WTC11 (cell line): ENCODE measurements around the gene RAMP3. TPM values are rescaled to one million over a fixed set of nuclear protein-coding genes. Genes with fewer than 3 reads are reported as not detected.

Experiments
- ATAC-seq: fragments of 200-7000 bp; cut with Tn5 transposase; 2 replicates; pipeline ENCODE4 v1.10.0; 2021; ENCODE audit warnings: mild to moderate bottlenecking, moderate library complexity
- CTCF ChIA-PET: fragments of 300-600 bp; sonication (Branson Sonifier 250); formaldehyde crosslinking; loops from one replicate; lab custom pipeline; 2021; ENCODE audit warnings: antibody characterized with exemption; lab: Charles Lee
- POLR2A ChIA-PET: fragments of 350-600 bp; sonication (Branson Sonifier 250); formaldehyde crosslinking; loops from one replicate; lab custom pipeline; 2021; ENCODE audit warnings: antibody characterized with exemption; lab: Charles Lee
- DNase-seq: peaks from one replicate; pipeline ENCODE4 v3.0.0; 2021; ENCODE audit warnings: low spot score
- H3K27ac Mint-ChIP-seq: 2 replicates; pipeline ENCODE4 v1.8.0; 2021; ENCODE audit warnings: mixed read lengths
- H3K27me3 Mint-ChIP-seq: 2 replicates; pipeline ENCODE4 v1.8.0; 2021; ENCODE audit warnings: low read depth, mild to moderate bottlenecking, moderate library complexity, mixed read lengths
- H3K36me3 Mint-ChIP-seq: 2 replicates; pipeline ENCODE4 v1.8.0; 2021; ENCODE audit warnings: mixed read lengths
- H3K4me1 Mint-ChIP-seq: 2 replicates; pipeline ENCODE4 v1.8.0; 2022; ENCODE audit warnings: mixed read lengths
- H3K4me3 Mint-ChIP-seq: 2 replicates; pipeline ENCODE4 v1.8.0; 2021; ENCODE audit warnings: mild to moderate bottlenecking, moderate library complexity, mixed read lengths
- H3K9me3 Mint-ChIP-seq: 2 replicates; pipeline ENCODE4 v1.8.0; 2021; ENCODE audit warnings: mixed read lengths
- AR ChIP-seq: fragments of 250-450 bp; sonication (Bioruptor Pico); IDR thresholded peaks from 2 replicates; pipeline ENCODE4 v1.9.0; 2021; ENCODE audit warnings: mild to moderate bottlenecking
- ATF1 ChIP-seq: sonication (generic); formaldehyde crosslinking; IDR thresholded peaks from 2 replicates; pipeline ENCODE4 v1.8.1; 2023; ENCODE audit warnings: mild to moderate bottlenecking, moderate library complexity, missing genetic modification reagents
- ATF6 ChIP-seq: sonication (generic); formaldehyde crosslinking; IDR thresholded peaks from 2 replicates; pipeline ENCODE4 v1.8.1; 2023; ENCODE audit warnings: mild to moderate bottlenecking, missing genetic modification reagents
- CREM ChIP-seq: sonication (generic); formaldehyde crosslinking; IDR thresholded peaks from 2 replicates; pipeline ENCODE4 v1.8.1; 2022; ENCODE audit warnings: mild to moderate bottlenecking, missing genetic modification reagents, moderate library complexity
- CTCF ChIP-seq: fragments of 200-600 bp; IDR thresholded peaks from 2 replicates; pipeline ENCODE4 v1.8.0; 2022; ENCODE audit warnings: antibody characterized with exemption
- GRHL2 ChIP-seq: fragments of 250-450 bp; sonication (Bioruptor Pico); IDR thresholded peaks from 2 replicates; pipeline ENCODE4 v1.8.0; 2022; ENCODE audit warnings: mild to moderate bottlenecking, moderate library complexity; ENCODE audit not compliant: insufficient replicate concordance, severe bottlenecking
- JAZF1 ChIP-seq: fragments of 250-450 bp; sonication (Bioruptor Pico); IDR thresholded peaks from 2 replicates; pipeline ENCODE4 v1.9.0; 2021; ENCODE audit warnings: moderate library complexity, mild to moderate bottlenecking, inconsistent platforms
- MAX ChIP-seq: sonication (generic); formaldehyde crosslinking; IDR thresholded peaks from 2 replicates; pipeline ENCODE4 v1.8.0; 2022; ENCODE audit warnings: mild to moderate bottlenecking, missing genetic modification reagents
- NFYB ChIP-seq: sonication (generic); formaldehyde crosslinking; conservative IDR thresholded peaks from 2 replicates; pipeline ENCODE4 v1.8.0; 2022; ENCODE audit warnings: low read depth, missing genetic modification reagents
- NR1H2 ChIP-seq: sonication (generic); formaldehyde crosslinking; IDR thresholded peaks from 2 replicates; pipeline ENCODE4 v1.9.0; 2021; ENCODE audit warnings: mild to moderate bottlenecking, moderate library complexity, missing genetic modification reagents
- NR3C1 ChIP-seq: sonication (generic); formaldehyde crosslinking; conservative IDR thresholded peaks from 2 replicates; pipeline ENCODE4 v1.8.1; 2023; ENCODE audit warnings: low read depth, mild to moderate bottlenecking, missing genetic modification reagents
- SOX15 ChIP-seq: fragments of 250-450 bp; sonication (Bioruptor Pico); IDR thresholded peaks from 2 replicates; pipeline ENCODE4 v1.9.0; 2021; ENCODE audit warnings: mild to moderate bottlenecking
- ZNF219 ChIP-seq: sonication (generic); formaldehyde crosslinking; IDR thresholded peaks from 2 replicates; pipeline ENCODE4 v1.8.0; 2023; ENCODE audit warnings: missing genetic modification reagents, mild to moderate bottlenecking, borderline replicate concordance
- ZNF232 ChIP-seq: sonication (generic); formaldehyde crosslinking; IDR thresholded peaks from 2 replicates; pipeline ENCODE4 v1.8.0; 2022; ENCODE audit warnings: mild to moderate bottlenecking, missing genetic modification reagents
- ZNF423 ChIP-seq: fragments of 250-450 bp; sonication (Bioruptor Pico); IDR thresholded peaks from 2 replicates; pipeline ENCODE4 v2.1.2; 2022; ENCODE audit warnings: mild to moderate bottlenecking, moderate library complexity
- total RNA-seq: library from RNA; stranded (reverse); gene quantifications from 3 replicates; pipeline ENCODE4 v1.2.3, GENCODE V29; 2021
- TF ChIP-seq, protein P1 (sequence below): sonication (generic); formaldehyde crosslinking; IDR thresholded peaks from 2 replicates; pipeline ENCODE4 v1.8.0; 2022; ENCODE audit warnings: mild to moderate bottlenecking, missing genetic modification reagents
- TF ChIP-seq, protein P2 (sequence below): fragments of 250-450 bp; sonication (Bioruptor Pico); conservative IDR thresholded peaks from 2 replicates; pipeline ENCODE4 v1.9.0; 2021; ENCODE audit warnings: mild to moderate bottlenecking
- TF ChIP-seq, protein P3 (sequence below): fragments of 250-450 bp; sonication (Bioruptor Pico); IDR thresholded peaks from 2 replicates; pipeline ENCODE4 v1.9.0; 2021; ENCODE audit warnings: mild to moderate bottlenecking, borderline replicate concordance
- TF ChIP-seq, protein P4 (sequence below): sonication (generic); formaldehyde crosslinking; IDR thresholded peaks from 2 replicates; pipeline ENCODE4 v1.8.1; 2022; ENCODE audit warnings: mild to moderate bottlenecking, missing genetic modification reagents, moderate library complexity, borderline replicate concordance

The RAMP3 gene
- total RNA-seq, 1 experiment from 2014 or later: 0.85 TPM

DNA sequence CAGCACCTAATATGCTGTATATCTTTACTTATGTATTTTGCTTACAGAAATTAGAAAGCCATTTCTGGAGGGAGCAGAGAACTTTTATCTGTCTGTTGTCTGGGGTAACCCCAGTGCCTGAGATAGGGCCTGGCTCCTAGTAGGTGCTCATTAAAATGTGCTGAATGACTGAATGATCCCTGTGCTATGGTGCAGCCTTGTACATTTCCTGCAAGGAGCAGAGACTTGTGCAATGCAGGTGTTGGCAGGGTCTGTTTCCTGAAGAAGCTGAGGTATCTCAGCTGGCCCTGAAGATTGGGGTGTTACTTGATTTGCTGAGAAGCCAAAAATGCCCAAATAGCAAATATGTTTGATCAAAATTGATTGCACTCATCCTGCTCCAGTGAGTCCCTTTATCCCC lies 65.5 kb downstream of the RAMP3 start:
- no peaks in the 10 kb centered on the region for H3K9me3 Mint-ChIP-seq
- H3K4me3 Mint-ChIP-seq: no peak overlapping the region
- ATAC-seq (no peak), DNase-seq (no peak)
- TF ChIP-seq ATF1 (CRISPR knock-in tag) (no peak), ZNF219 (CRISPR knock-in tag) (no peak), NR1H2 (CRISPR knock-in tag) (no peak), AR (CRISPR knock-in tag) (no peak), ZNF232 (CRISPR knock-in tag) (no peak), JAZF1 (CRISPR knock-in tag) (no peak), MAX (CRISPR knock-in tag) (no peak), CTCF (no peak), ZNF423 (no peak), GRHL2 (CRISPR knock-in tag) (no peak), SOX15 (CRISPR knock-in tag) (no peak), ATF6 (CRISPR knock-in tag) (no peak), NR3C1 (CRISPR knock-in tag) (no peak), CREM (CRISPR knock-in tag) (no peak), NFYB (CRISPR knock-in tag) (no peak)
- TF ChIP-seq, protein P1, sequence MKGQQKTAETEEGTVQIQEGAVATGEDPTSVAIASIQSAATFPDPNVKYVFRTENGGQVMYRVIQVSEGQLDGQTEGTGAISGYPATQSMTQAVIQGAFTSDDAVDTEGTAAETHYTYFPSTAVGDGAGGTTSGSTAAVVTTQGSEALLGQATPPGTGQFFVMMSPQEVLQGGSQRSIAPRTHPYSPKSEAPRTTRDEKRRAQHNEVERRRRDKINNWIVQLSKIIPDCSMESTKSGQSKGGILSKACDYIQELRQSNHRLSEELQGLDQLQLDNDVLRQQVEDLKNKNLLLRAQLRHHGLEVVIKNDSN: no peak
- TF ChIP-seq, protein P2, sequence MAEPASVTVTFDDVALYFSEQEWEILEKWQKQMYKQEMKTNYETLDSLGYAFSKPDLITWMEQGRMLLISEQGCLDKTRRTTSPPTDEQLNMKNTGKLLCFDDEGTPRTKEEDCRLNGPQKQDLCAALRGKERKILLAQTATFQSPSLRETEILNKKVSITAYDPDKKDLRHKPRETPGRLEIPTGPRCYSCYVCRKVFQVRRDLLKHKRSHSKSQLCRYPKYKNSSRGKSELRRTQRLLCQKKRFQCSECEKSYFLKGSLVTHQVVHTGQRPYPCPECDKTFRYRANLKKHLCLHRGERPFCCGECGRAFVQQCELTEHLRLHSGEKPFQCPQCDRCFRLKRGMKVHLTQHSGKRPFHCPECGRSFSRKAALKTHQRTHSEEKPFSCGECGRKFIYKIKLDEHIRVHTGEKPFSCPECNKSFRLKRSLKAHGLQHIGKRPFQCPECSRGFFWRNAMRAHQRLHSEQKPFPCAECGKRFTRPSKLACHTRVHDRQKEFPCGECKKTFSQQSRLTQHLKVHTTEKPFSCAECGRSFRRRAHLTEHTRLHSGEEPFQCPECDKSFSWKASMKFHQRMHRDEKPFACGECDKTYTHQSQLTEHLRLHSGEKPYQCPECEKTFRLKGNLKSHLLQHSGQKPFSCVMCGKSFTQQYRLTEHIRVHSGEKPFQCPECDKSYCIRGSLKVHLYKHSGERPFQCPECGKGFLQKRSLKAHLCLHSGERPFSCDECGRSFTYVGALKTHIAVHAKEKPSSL (CRISPR knock-in tag): no peak
- TF ChIP-seq, protein P3, sequence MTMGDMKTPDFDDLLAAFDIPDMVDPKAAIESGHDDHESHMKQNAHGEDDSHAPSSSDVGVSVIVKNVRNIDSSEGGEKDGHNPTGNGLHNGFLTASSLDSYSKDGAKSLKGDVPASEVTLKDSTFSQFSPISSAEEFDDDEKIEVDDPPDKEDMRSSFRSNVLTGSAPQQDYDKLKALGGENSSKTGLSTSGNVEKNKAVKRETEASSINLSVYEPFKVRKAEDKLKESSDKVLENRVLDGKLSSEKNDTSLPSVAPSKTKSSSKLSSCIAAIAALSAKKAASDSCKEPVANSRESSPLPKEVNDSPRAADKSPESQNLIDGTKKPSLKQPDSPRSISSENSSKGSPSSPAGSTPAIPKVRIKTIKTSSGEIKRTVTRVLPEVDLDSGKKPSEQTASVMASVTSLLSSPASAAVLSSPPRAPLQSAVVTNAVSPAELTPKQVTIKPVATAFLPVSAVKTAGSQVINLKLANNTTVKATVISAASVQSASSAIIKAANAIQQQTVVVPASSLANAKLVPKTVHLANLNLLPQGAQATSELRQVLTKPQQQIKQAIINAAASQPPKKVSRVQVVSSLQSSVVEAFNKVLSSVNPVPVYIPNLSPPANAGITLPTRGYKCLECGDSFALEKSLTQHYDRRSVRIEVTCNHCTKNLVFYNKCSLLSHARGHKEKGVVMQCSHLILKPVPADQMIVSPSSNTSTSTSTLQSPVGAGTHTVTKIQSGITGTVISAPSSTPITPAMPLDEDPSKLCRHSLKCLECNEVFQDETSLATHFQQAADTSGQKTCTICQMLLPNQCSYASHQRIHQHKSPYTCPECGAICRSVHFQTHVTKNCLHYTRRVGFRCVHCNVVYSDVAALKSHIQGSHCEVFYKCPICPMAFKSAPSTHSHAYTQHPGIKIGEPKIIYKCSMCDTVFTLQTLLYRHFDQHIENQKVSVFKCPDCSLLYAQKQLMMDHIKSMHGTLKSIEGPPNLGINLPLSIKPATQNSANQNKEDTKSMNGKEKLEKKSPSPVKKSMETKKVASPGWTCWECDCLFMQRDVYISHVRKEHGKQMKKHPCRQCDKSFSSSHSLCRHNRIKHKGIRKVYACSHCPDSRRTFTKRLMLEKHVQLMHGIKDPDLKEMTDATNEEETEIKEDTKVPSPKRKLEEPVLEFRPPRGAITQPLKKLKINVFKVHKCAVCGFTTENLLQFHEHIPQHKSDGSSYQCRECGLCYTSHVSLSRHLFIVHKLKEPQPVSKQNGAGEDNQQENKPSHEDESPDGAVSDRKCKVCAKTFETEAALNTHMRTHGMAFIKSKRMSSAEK (CRISPR knock-in tag): no peak
- TF ChIP-seq, protein P4, sequence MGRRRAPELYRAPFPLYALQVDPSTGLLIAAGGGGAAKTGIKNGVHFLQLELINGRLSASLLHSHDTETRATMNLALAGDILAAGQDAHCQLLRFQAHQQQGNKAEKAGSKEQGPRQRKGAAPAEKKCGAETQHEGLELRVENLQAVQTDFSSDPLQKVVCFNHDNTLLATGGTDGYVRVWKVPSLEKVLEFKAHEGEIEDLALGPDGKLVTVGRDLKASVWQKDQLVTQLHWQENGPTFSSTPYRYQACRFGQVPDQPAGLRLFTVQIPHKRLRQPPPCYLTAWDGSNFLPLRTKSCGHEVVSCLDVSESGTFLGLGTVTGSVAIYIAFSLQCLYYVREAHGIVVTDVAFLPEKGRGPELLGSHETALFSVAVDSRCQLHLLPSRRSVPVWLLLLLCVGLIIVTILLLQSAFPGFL (CRISPR knock-in tag): no peak
- POLR2A ChIA-PET: no interaction called here
- no peak overlapping the region for H3K27ac Mint-ChIP-seq
- CTCF ChIA-PET: no interaction called here
- H3K4me1 Mint-ChIP-seq: peaks cover 16% of the 10 kb centered on the region; the same call in 1 of the 2 replicates
- H3K27me3 Mint-ChIP-seq: no peaks in the 10 kb centered on the region; the same call in 1 of the 2 replicates
- H3K36me3 Mint-ChIP-seq: no peaks in the 10 kb centered on the region
